ENCODE measurements around the gene GCNT1. TPM values are rescaled to one million over a fixed set of nuclear protein-coding genes. Genes with fewer than 3 reads are reported as not detected.

GCNT1 gene
- total RNA-seq, 4 donors from 2014 or later: 3.8 to 14.4 (median 7.5) TPM

DNA sequence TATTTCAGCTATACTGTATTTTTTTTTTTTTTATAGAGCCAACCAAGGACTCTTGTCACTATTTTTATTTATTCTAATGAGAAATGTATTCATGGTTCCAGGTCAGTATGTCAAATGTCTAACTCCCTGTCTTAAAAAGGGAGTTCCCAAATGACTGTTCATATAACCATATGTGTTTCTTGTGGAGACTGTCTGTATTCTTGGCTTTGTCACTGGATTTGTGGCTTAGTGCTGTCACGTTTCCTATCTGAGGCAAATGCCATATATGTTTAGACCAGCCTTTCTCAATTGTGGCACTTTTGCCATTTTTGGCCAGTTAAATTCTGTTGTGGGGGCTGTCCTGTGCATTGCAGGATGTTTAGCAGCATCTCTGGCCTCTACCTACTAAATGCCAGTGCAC, 3.1 kb downstream of the GCNT1 start:
- TF ChIP-seq, protein P1, sequence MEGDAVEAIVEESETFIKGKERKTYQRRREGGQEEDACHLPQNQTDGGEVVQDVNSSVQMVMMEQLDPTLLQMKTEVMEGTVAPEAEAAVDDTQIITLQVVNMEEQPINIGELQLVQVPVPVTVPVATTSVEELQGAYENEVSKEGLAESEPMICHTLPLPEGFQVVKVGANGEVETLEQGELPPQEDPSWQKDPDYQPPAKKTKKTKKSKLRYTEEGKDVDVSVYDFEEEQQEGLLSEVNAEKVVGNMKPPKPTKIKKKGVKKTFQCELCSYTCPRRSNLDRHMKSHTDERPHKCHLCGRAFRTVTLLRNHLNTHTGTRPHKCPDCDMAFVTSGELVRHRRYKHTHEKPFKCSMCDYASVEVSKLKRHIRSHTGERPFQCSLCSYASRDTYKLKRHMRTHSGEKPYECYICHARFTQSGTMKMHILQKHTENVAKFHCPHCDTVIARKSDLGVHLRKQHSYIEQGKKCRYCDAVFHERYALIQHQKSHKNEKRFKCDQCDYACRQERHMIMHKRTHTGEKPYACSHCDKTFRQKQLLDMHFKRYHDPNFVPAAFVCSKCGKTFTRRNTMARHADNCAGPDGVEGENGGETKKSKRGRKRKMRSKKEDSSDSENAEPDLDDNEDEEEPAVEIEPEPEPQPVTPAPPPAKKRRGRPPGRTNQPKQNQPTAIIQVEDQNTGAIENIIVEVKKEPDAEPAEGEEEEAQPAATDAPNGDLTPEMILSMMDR (IDR thresholded peaks at IDR 0.05; ENCODE audit: low read depth): no peak

DNA sequence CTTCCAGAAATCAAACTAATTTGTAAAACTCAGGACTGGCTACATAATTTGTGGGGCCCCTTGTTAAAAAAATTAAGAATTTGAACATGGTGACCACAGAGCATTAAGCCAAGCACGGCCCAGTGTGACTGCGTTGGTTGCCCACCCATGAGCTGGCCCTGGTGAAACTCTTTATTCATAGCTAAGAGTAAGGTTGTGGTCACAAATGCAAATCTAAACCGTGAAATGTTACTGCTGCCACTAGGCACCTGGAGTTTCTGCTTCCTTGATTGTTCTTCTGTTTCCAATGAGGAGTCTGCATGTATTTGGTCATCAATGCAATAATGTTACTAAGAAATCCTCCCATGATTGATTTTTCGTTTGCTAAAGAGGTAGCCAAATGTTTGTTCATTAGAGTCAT, 4.2 kb downstream of the GCNT1 start:
- TF ChIP-seq, protein P1 (IDR thresholded peaks at IDR 0.05; ENCODE audit: low read depth): no peak

DNA sequence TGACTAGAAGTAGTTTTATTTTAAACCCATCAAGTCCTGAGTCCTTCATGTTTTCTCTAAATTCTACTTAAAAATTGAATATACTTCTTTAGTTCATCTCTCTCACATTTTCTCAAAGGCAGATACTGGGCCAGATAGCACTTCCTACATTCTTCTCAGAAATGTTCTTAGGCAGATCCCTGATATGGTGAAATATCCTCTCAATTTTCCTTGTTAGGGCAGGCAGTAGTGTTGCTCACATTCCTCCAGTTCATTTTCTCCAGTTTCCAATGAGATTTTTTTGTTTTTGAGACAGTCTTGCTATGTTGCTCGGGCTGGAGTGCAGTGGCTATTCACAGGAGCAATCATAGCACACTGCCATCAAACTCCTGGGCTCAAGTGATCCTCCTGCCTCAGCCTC, 5.7 kb downstream of the GCNT1 start:
- TF ChIP-seq, protein P1 (IDR thresholded peaks at IDR 0.05; ENCODE audit: low read depth): no peak

DNA sequence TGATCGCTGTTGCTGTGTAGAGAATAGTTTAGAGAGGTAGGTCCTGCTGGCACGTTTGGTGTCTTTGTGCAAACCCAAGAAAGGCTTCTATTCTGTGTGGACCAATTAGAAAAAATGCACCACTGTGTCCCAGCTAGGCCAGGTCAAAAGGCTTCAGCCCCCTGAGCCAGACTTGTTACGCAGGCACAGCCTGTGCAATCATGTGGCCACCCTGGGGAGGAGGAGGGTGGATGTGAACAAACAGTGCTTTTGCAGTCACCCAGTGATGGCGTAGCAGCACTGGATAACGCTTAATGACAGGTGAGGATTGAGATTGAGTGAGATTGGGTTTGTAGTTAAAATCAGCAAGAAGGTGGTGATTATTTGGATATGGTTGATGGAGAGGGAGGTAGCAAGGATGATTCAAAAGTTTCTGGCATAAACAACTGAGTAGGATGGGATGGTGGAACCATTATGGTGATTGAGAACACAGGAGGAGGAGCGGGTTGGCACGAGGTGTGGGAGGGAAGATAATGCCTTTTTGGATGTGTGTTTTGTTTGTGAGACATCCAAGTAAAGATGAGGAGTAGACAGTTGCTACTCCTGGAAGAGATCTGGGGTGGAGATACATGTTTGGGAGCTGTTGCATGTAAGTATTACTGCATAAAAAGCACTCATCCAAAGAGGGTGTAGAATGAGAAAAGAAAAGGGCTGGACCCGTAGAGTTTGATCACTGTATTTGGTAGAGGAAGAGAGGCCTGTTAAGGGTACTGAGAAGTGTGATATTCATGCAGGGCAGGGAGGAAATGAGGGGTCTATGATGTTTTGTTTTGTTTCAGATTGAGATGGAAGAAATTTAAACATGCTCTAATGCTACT, 6.7 kb downstream of the GCNT1 start:
- TF ChIP-seq, protein P1 (IDR thresholded peaks at IDR 0.05; ENCODE audit: low read depth): no peak

DNA sequence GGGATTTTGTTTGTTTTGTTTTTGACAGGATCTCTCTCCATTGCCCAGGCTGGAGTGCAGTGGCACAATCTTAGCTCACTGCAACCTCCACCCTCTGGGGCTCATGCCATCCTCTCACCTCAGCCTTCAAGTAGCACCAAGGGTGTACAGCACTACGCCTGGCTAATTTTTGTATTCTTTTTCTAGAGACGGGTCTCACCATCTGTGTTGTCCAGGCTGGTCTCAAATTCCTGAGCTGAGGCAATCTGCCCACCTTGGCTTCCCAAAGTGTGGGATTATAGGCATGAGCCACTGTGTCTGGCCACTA, 7.3 kb downstream of the GCNT1 start:
- TF ChIP-seq, protein P1 (IDR thresholded peaks at IDR 0.05; ENCODE audit: low read depth): no peak

DNA sequence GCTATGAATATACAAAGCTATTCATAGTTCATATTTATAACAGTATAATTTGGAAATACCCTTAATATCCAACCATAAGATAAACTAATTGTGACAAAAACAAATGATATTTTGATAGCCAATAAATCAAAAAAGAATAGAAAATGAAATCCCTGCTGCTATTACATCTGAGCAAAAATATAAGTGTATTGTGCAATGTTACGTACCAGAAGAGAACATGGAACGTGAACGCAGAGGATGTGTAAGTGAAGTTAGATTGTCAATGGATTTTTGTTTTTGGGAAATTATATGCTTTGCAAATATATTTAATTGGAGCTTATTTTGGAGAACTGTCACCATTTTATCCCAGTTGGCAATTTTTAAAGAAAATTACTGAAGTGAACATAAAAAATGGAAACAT, 15.4 kb downstream of the GCNT1 start:
- TF ChIP-seq, protein P1 (IDR thresholded peaks at IDR 0.05; ENCODE audit: low read depth): no peak

DNA sequence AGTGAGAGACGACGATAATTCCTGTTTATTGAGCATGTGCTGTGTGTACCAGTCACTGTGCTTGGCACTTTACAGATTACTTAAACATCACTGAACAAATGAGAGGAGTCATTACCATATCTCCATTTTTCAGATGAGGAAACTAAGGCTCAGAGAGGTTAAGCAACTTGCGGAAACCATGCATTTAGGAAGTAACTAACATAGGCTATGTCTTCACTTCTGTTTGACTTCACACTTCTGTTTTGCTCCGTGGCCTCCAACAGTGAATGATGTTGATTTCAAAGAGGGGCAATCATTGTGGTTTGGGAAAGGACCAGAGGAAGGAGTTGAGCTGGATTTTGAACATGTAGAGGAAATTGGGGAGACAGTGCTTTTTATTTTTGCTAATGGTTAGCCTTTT, 16.7 kb downstream of the GCNT1 start:
- TF ChIP-seq, protein P1 (IDR thresholded peaks at IDR 0.05; ENCODE audit: low read depth): no peak

Measured in subcutaneous adipose tissue (tissue), 4 donors.